ENCODE results near the gene TUBA8. TPM values are rescaled to one million over a fixed set of nuclear protein-coding genes. Genes with fewer than 3 reads are reported as not detected.

TUBA8 gene
- total RNA-seq, 3 donors from 2014 or later (not counting 1 experiment from before 2014, with no cell fraction given): 1.2 to 3.7 (median 2.3) TPM

- Histone ChIP-seq H3K27me3 (ENCODE audit: control insufficient read depth, insufficient read depth, low read length) (no peaks in the 10 kb centered on the region), H3K4me1 (ENCODE audit: control insufficient read depth, insufficient read depth, low read length) (no peaks in the 10 kb centered on the region), H3K36me3 (ENCODE audit: control insufficient read depth, insufficient read depth, low read length) (peaks cover 3% of the 10 kb centered on the region), H3K27ac (ENCODE audit: low read length) (no peak overlapping the region), H3K4me3 (ENCODE audit: low read length) (no peak overlapping the region), H3K9me3 (ENCODE audit: control insufficient read depth, insufficient read depth, low read length) (no peaks in the 10 kb centered on the region)
- DNase-seq: no peak
- no peaks in the 10 kb centered on the region for H3K27me3 Mint-ChIP-seq (ENCODE audit: low read depth in 2 of 2)
- TF ChIP-seq CTCF (IDR thresholded peaks at IDR 0.05): no peak
- H3K4me3 Mint-ChIP-seq: no peak overlapping the region
- H3K9me3 Mint-ChIP-seq: no peaks in the 10 kb centered on the region
- H3K4me1 Mint-ChIP-seq: no peaks in the 10 kb centered on the region
- WGBS (ENCODE audit: insufficient coverage): 95% methylated on average over 8 of the region's 8 CpGs
- no peaks in the 10 kb centered on the region for H3K36me3 Mint-ChIP-seq
- intact Hi-C loops (cut with micrococcal nuclease): no loop called here
- no peak for ATAC-seq
- H3K27ac Mint-ChIP-seq: no peak overlapping the region
Observed at GRCh38 chr22:18130018-18130417, 19.4 kb downstream of the TUBA8 start.

- TF ChIP-seq CTCF (IDR thresholded peaks at IDR 0.05): no peak
- H3K4me1 ChIP-seq (ENCODE audit: control insufficient read depth, insufficient read depth, low read length): no peaks in the 10 kb centered on the region
- peaks cover 3% of the 10 kb centered on the region for H3K36me3 ChIP-seq (ENCODE audit: control insufficient read depth, insufficient read depth, low read length)
- whole genome bisulfite sequencing (ENCODE audit: insufficient coverage): 95% methylated on average over 19 of the region's 20 CpGs
- ATAC-seq (no peak), DNase-seq (no peak)
- H3K27ac Mint-ChIP-seq: no peak overlapping the region
- no peak overlapping the region for H3K4me3 Mint-ChIP-seq
- no peak overlapping the region for H3K4me3 ChIP-seq (ENCODE audit: low read length)
- no peaks in the 10 kb centered on the region for H3K4me1 Mint-ChIP-seq
- H3K9me3 Mint-ChIP-seq: no peaks in the 10 kb centered on the region
- H3K36me3 Mint-ChIP-seq: no peaks in the 10 kb centered on the region
- H3K27me3 ChIP-seq (ENCODE audit: control insufficient read depth, insufficient read depth, low read length): no peaks in the 10 kb centered on the region
- no peaks in the 10 kb centered on the region for H3K27me3 Mint-ChIP-seq (ENCODE audit: low read depth in 2 of 2)
- H3K9me3 ChIP-seq (ENCODE audit: control insufficient read depth, insufficient read depth, low read length): no peaks in the 10 kb centered on the region
- H3K27ac ChIP-seq (ENCODE audit: low read length): no peak overlapping the region
- intact Hi-C loops (cut with micrococcal nuclease): no loop called here
Observed at GRCh38 chr22:18130699-18131429, 20.3 kb downstream of the TUBA8 start.

- Mint-ChIP-seq H3K4me1 (no peaks in the 10 kb centered on the region), H3K4me3 (no peak overlapping the region), H3K27ac (no peak overlapping the region), H3K27me3 (ENCODE audit: low read depth in 2 of 2) (no peaks in the 10 kb centered on the region), H3K9me3 (no peaks in the 10 kb centered on the region), H3K36me3 (no peaks in the 10 kb centered on the region)
- intact Hi-C loops (cut with micrococcal nuclease): no loop called here
- ATAC-seq (no peak), DNase-seq (no peak)
- no peak overlapping the region for H3K4me3 ChIP-seq (ENCODE audit: low read length)
- 95% methylated on average over 2 of the region's 2 CpGs for WGBS (ENCODE audit: insufficient coverage)
- H3K36me3 ChIP-seq (ENCODE audit: control insufficient read depth, insufficient read depth, low read length): no peaks in the 10 kb centered on the region
- H3K9me3 ChIP-seq (ENCODE audit: control insufficient read depth, insufficient read depth, low read length): no peaks in the 10 kb centered on the region
- H3K4me1 ChIP-seq (ENCODE audit: control insufficient read depth, insufficient read depth, low read length): no peaks in the 10 kb centered on the region
- no peak overlapping the region for H3K27ac ChIP-seq (ENCODE audit: low read length)
- no peaks in the 10 kb centered on the region for H3K27me3 ChIP-seq (ENCODE audit: control insufficient read depth, insufficient read depth, low read length)
- TF ChIP-seq CTCF (IDR thresholded peaks at IDR 0.05): no peak
Observed at GRCh38 chr22:18133452-18133851, 22.8 kb downstream of the TUBA8 start.
